K562 (cell line): ENCODE data around the gene FAM53A. TPM values are rescaled to one million over a fixed set of nuclear protein-coding genes. Genes with fewer than 3 reads are reported as not detected.

Experiments
- CREBBP ChIP-seq: IDR thresholded peaks from one replicate; pipeline ENCODE4 v1.6.1; 2012; ENCODE audit warnings: low read depth, mild to moderate bottlenecking, control low read depth, inconsistent platforms, low read length
- FOXA1 ChIP-seq: fragments of 450-650 bp; IDR thresholded peaks from 2 replicates; pipeline ENCODE4 v1.6.1; 2016; ENCODE audit warnings: mild to moderate bottlenecking, borderline replicate concordance
- HEY1 ChIP-seq: fragments of 250-450 bp; sonication (Bioruptor Pico); IDR thresholded peaks from 2 replicates; pipeline ENCODE4 v1.5.0; 2020; ENCODE audit warnings: mild to moderate bottlenecking, moderate library complexity, borderline replicate concordance
- IFI16 ChIP-seq: fragments of 250-450 bp; sonication (Bioruptor Pico); IDR thresholded peaks from 2 replicates; pipeline ENCODE4 v2.1.2; 2022; ENCODE audit warnings: mild to moderate bottlenecking, inconsistent platforms
- THAP12 ChIP-seq: fragments of 250-450 bp; sonication (Bioruptor Pico); IDR thresholded peaks from 2 replicates; pipeline ENCODE4 v1.9.0; 2021; ENCODE audit warnings: mild to moderate bottlenecking, inconsistent platforms
- ZMIZ1 ChIP-seq, 2 experiments: fragments of 150-350 bp in 1 of 2; IDR thresholded peaks; 2 replicates each; pipeline ENCODE4 v1.6.1; 2012 to 2016; ENCODE audit warnings: low read depth in 2 of 2, low read length in 2 of 2, mild to moderate bottlenecking in 1 of 2, moderate library complexity in 1 of 2
- polyA plus RNA-seq, 8 experiments: library from polyadenylated mRNA; depleted of rRNA in 4 of 8; stranded (reverse) in 5 of 8; unstranded in 3 of 8; fragments of >200 nt; fragmentation: Nextera tagmentation in 2 of 8; fragmentation: Illumina TruSeq in 1 of 8; extraction: Ambion mirVana in 2 of 8; extraction: Trizol in 1 of 8; gene quantifications; 2 replicates each; pipeline versions ENCODE4 v1.2.1 to v1.2.3, GENCODE V29; 2011 to 2014; ENCODE audit warnings: inconsistent platforms in 1 of 8, missing spikeins in 1 of 8
- total RNA-seq, 7 experiments: library from RNA; depleted of rRNA in 6 of 7; stranded (reverse); fragments of >200 nt in 6 of 7; fragmentation: Illumina TruSeq in 2 of 7; extraction: Trizol in 2 of 7; gene quantifications; 2 replicates each; pipeline versions ENCODE4 v1.2.1 to v1.2.3, GENCODE V29; 2011 to 2021; ENCODE audit warnings: low replicate concordance in 1 of 7
- TF ChIP-seq, protein P1 (sequence below): fragments of 450-650 bp; IDR thresholded peaks from 2 replicates; pipeline ENCODE4 v1.7.1; 2018; ENCODE audit warnings: mild to moderate bottlenecking, low read depth; ENCODE audit not compliant: partially characterized antibody
- TF ChIP-seq, protein P2 (sequence below), 2 experiments: fragments of 450-650 bp; formaldehyde crosslinking in 1 of 2; IDR thresholded peaks; 2 replicates each; pipeline versions ENCODE4 v1.4.0 to v1.6.1; 2014 to 2020; ENCODE audit warnings: mild to moderate bottlenecking in 2 of 2, borderline replicate concordance in 1 of 2, low read depth in 1 of 2

FAM53A gene
- total and polyA plus RNA-seq, 9 of the 15 experiments (the other 6 are each of a cell fraction or from before 2014, with no cell fraction given): 0.53 to 2.7 (median 1.4) TPM; not detected in 2

DNA sequence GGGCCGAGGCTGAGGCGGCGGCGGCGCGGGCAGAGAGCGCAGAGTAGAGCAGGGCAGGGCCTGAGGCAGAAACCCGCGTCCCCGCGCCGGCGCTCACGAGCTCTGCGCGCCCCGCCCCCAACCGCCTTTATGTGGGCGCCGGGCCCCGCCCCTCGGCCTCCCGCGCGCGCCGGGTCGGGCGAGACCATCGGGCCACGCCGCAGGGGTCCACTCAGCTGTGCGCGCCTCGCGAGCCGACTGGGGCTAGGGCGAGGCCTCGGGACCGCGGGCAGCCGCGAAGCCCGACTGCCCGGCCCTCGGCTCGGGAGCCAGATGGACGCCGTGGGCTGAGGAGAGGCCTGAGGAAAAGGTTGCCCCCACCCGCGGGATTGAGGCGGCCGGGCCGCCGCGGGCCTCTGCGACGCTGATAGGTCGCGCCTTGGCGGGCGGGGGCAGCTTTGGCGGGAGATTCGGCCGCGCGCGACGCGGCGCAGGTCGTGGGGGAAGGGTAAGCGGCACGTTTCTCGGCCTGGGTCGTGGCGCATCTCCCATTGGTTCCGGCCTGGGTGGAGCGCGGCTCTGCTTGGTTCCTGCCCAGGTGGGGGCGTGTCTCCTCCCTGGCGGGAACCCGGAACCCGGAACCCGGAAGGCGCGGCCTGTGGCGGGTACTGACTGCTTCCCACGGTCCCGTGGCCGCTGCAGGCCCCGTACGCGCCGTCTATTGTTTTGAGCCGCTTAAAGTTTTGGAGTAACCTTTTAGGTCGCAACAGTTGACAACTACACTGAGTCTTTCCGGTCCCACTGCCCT lies 28.3 kb upstream of the FAM53A start, which contains the start of gene SLBP (continued):
- TF ChIP-seq CREBBP (no peak), ZMIZ1 (IDR thresholded peaks at IDR 0.05; ENCODE audit: low read depth in 2 of 2, low read length in 2 of 2) (peak in 1 of 2 experiments; percentile 38; a peak in 1 of 4 replicates), IFI16 (CRISPR knock-in tag) (no peak), FOXA1 (no peak), HEY1 (CRISPR knock-in tag) (no peak), THAP12 (CRISPR knock-in tag) (peak; percentile 69)
- TF ChIP-seq, protein P1, sequence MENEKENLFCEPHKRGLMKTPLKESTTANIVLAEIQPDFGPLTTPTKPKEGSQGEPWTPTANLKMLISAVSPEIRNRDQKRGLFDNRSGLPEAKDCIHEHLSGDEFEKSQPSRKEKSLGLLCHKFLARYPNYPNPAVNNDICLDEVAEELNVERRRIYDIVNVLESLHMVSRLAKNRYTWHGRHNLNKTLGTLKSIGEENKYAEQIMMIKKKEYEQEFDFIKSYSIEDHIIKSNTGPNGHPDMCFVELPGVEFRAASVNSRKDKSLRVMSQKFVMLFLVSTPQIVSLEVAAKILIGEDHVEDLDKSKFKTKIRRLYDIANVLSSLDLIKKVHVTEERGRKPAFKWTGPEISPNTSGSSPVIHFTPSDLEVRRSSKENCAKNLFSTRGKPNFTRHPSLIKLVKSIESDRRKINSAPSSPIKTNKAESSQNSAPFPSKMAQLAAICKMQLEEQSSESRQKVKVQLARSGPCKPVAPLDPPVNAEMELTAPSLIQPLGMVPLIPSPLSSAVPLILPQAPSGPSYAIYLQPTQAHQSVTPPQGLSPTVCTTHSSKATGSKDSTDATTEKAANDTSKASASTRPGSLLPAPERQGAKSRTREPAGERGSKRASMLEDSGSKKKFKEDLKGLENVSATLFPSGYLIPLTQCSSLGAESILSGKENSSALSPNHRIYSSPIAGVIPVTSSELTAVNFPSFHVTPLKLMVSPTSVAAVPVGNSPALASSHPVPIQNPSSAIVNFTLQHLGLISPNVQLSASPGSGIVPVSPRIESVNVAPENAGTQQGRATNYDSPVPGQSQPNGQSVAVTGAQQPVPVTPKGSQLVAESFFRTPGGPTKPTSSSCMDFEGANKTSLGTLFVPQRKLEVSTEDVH: peak; percentile 100
- TF ChIP-seq, protein P2, sequence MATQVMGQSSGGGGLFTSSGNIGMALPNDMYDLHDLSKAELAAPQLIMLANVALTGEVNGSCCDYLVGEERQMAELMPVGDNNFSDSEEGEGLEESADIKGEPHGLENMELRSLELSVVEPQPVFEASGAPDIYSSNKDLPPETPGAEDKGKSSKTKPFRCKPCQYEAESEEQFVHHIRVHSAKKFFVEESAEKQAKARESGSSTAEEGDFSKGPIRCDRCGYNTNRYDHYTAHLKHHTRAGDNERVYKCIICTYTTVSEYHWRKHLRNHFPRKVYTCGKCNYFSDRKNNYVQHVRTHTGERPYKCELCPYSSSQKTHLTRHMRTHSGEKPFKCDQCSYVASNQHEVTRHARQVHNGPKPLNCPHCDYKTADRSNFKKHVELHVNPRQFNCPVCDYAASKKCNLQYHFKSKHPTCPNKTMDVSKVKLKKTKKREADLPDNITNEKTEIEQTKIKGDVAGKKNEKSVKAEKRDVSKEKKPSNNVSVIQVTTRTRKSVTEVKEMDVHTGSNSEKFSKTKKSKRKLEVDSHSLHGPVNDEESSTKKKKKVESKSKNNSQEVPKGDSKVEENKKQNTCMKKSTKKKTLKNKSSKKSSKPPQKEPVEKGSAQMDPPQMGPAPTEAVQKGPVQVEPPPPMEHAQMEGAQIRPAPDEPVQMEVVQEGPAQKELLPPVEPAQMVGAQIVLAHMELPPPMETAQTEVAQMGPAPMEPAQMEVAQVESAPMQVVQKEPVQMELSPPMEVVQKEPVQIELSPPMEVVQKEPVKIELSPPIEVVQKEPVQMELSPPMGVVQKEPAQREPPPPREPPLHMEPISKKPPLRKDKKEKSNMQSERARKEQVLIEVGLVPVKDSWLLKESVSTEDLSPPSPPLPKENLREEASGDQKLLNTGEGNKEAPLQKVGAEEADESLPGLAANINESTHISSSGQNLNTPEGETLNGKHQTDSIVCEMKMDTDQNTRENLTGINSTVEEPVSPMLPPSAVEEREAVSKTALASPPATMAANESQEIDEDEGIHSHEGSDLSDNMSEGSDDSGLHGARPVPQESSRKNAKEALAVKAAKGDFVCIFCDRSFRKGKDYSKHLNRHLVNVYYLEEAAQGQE (IDR thresholded peaks at IDR 0.05; ENCODE audit: borderline replicate concordance): no peak
- TF ChIP-seq, protein P2 (CRISPR knock-in tag; IDR thresholded peaks at IDR 0.05; ENCODE audit: low read depth): peak; percentile 85
